Activated CD8-positive, alpha-beta T cell treated with anti-CD3 and anti-CD28 coated beads for 36 hours (primary cell): ENCODE results near the gene ZNF770. TPM values are rescaled to one million over a fixed set of nuclear protein-coding genes. Genes with fewer than 3 reads are reported as not detected.

Experiments used
- ATAC-seq: fragments of 200-7000 bp; cut with Tn5 transposase; one replicate; pipeline ENCODE4 v1.10.0; 2021; ENCODE audit warnings: mild to moderate bottlenecking, moderate library complexity
- CTCF ChIA-PET: fragments of 350-600 bp; sonication (Branson Sonifier 250); formaldehyde crosslinking; loops from one replicate; lab custom pipeline; 2021; ENCODE audit warnings: antibody characterized with exemption; lab: Charles Lee
- POLR2A ChIA-PET: fragments of 350-600 bp; sonication (Branson Sonifier 250); formaldehyde crosslinking; loops from one replicate; lab custom pipeline; 2021; ENCODE audit warnings: antibody characterized with exemption; lab: Charles Lee
- DNase-seq: peaks from one replicate; pipeline ENCODE4 v3.0.0-alpha.2; 2020
- H3K27ac Mint-ChIP-seq: one replicate; pipeline ENCODE4 v1.8.0; 2021; ENCODE audit warnings: mild to moderate bottlenecking, mixed read lengths
- H3K27me3 Mint-ChIP-seq: one replicate; pipeline ENCODE4 v1.8.0; 2021; ENCODE audit warnings: mixed read lengths
- H3K36me3 Mint-ChIP-seq: one replicate; pipeline ENCODE4 v1.8.0; 2021; ENCODE audit warnings: low read depth, mixed read lengths
- H3K4me1 Mint-ChIP-seq: one replicate; pipeline ENCODE4 v1.8.0; 2021; ENCODE audit warnings: low read depth, mixed read lengths
- H3K4me3 Mint-ChIP-seq: one replicate; pipeline ENCODE4 v1.8.0; 2021; ENCODE audit warnings: mild to moderate bottlenecking, moderate library complexity, mixed read lengths
- H3K9me3 Mint-ChIP-seq: one replicate; pipeline ENCODE4 v1.8.0; 2021; ENCODE audit warnings: mixed read lengths
- CTCF ChIP-seq: fragments of 200-600 bp; IDR thresholded peaks from one replicate; pipeline ENCODE4 v1.8.0; 2022; ENCODE audit warnings: antibody characterized with exemption, mild to moderate bottlenecking
- intact Hi-C: fragments of 100-400 bp; cut with micrococcal nuclease; formaldehyde crosslinking; loops from one replicate; pipeline ENCODE4 v1.10.0; 2022
- total RNA-seq, 2 experiments: library from RNA; stranded (reverse); gene quantifications; one replicate each; pipeline ENCODE4 v1.2.3, GENCODE V29; 2021

The ZNF770 gene
- total RNA-seq, 2 experiments from 2014 or later = 67.0 to 67.2 TPM

DNA sequence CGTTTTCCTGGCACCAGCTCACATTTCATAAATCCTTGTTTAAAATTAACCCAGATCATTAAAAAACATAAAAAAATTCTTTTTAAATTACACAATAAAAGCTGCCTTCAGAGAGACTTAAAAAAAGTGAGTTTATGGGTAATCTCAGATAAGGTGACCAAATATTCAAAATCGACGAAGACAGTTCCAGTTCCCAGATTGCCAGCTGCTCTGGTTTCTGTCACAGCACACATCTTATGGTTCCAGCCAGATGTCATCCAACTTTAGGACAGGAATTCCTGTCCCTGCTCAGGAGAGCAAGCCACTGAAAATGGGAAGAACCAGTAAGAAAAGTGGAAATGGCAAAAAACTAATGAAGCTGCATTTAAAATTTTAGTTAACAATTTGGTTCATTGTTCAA is 15.8 kb upstream of the ZNF770 start:
- Mint-ChIP-seq H3K27me3 (peaks cover under 1% of the 10 kb centered on the region), H3K4me1 (no peaks in the 10 kb centered on the region), H3K9me3 (no peaks in the 10 kb centered on the region), H3K4me3 (no peak overlapping the region), H3K27ac (no peak overlapping the region), H3K36me3 (no peaks in the 10 kb centered on the region)
- intact Hi-C loops = no loop called here
- TF ChIP-seq CTCF = no peak
- no peak for DNase-seq
- ChIA-PET CTCF (no interaction called here), POLR2A (no interaction called here)
- no peak for ATAC-seq

- H3K4me3 Mint-ChIP-seq = no peak overlapping the region
- no peaks in the 10 kb centered on the region for H3K36me3 Mint-ChIP-seq
- H3K27ac Mint-ChIP-seq = no peak overlapping the region
- H3K9me3 Mint-ChIP-seq = no peaks in the 10 kb centered on the region
- TF ChIP-seq CTCF = no peak
- intact Hi-C loops = no loop called here
- peaks cover 4% of the 10 kb centered on the region for H3K27me3 Mint-ChIP-seq
- POLR2A ChIA-PET = no interaction called here
- no peak for ATAC-seq
- CTCF ChIA-PET = interaction anchor here (1.4 kb wide), 1 partner anchor 11 kb away, joined by 3 read pairs; no protein-coding TSS in a partner anchor
- H3K4me1 Mint-ChIP-seq = no peaks in the 10 kb centered on the region
- DNase-seq = no peak
Observed at GRCh38 chr15:35000511-35000910, 12.4 kb upstream of the ZNF770 start.

DNA sequence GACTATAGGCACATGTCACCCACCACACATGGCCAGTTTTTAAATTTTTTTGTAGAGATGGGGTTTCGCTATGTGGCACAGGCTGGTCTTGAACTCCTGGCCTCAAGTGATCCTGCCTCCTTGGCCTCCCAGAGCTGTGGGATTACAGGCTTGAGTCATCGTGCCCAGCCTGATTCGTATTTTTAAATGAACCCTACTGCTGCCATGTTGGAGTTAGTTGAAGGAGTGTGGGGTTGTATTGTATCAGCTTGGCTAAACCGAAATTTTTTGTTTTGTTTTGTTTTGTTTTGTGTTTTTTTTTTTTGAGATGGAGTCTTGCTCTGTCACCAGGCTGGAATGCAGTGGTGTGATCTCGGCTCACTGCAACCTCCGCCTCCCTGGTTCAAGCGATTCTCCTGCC is 11.8 kb upstream of the ZNF770 start:
- no peak overlapping the region for H3K27ac Mint-ChIP-seq
- intact Hi-C loops = no loop called here

DNA sequence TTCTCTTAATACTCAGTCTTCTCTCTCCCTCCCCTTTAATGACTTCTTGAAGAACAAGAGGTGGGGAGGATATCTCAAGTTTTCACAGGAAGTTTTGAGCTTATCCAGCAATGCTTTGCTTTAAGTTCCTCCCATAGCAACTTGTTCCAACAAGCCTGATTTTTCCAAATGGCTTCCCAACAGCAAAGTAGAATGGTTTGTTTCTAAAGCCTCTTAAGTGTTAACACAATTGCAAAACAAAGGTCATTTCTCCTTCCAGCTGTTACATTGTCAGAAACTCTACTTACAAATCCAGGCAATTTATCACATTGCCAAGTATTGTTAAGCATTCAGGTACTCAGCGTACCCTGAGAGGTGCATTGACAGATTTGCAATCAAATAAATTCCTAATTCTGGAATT is 6.8 kb upstream of the ZNF770 start:
- intact Hi-C loops = no loop called here
- ATAC-seq (no peak), DNase-seq (no peak)
- H3K27ac Mint-ChIP-seq = no peak overlapping the region
- no peak for TF ChIP-seq CTCF
- H3K9me3 Mint-ChIP-seq = no peaks in the 10 kb centered on the region
- H3K36me3 Mint-ChIP-seq = no peaks in the 10 kb centered on the region
- H3K4me1 Mint-ChIP-seq = peaks cover 15% of the 10 kb centered on the region
- CTCF ChIA-PET = no interaction called here
- no peak overlapping the region for H3K4me3 Mint-ChIP-seq
- POLR2A ChIA-PET = no interaction called here
- H3K27me3 Mint-ChIP-seq = peaks cover 4% of the 10 kb centered on the region

More for the DNA sequence above, 11.8 kb upstream of the ZNF770 start:
- no peak for TF ChIP-seq CTCF
- peaks cover 4% of the 10 kb centered on the region for H3K27me3 Mint-ChIP-seq
- no peaks in the 10 kb centered on the region for H3K9me3 Mint-ChIP-seq
- DNase-seq = no peak
- H3K4me3 Mint-ChIP-seq = no peak overlapping the region
- POLR2A ChIA-PET = no interaction called here
- no peak for ATAC-seq
- H3K36me3 Mint-ChIP-seq = no peaks in the 10 kb centered on the region
- no peaks in the 10 kb centered on the region for H3K4me1 Mint-ChIP-seq
- CTCF ChIA-PET = interaction anchor here (1.4 kb wide), 1 partner anchor 11 kb away, joined by 3 read pairs; no protein-coding TSS in a partner anchor

DNA sequence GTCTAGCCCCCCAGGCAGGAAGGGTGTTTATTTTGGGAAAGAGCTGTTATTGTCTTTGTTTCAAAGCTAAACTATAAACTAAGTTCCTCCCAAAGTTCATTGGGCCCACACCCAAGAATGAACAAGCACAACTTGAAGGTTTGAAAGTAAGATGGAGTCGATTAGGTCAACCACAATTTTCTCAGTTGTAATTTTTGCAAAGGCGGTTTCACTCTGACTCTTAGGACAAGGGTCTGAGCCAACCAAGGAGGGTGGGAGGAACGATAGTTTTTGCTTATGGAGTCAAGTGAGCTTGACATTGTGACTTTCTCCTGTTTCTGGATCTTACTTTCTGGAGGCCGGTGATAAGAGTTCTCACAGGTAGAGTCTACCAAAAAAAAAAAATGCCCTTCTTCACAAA is 5.8 kb upstream of the ZNF770 start:
- CTCF ChIA-PET = interaction anchor here (1.1 kb wide), 1 partner anchor 24 kb away, joined by 4 read pairs; the partner anchor contains the start of gene AQR
- intact Hi-C loops = no loop called here
- TF ChIP-seq CTCF = no peak
- no peaks in the 10 kb centered on the region for H3K9me3 Mint-ChIP-seq
- POLR2A ChIA-PET = no interaction called here
- DNase-seq (peak; percentile 54), ATAC-seq (peak; percentile 86)
- no peaks in the 10 kb centered on the region for H3K36me3 Mint-ChIP-seq
- peaks cover 23% of the 10 kb centered on the region for H3K4me1 Mint-ChIP-seq
- peaks cover 3% of the 10 kb centered on the region for H3K27me3 Mint-ChIP-seq
- peak overlapping the region; percentile 89 for H3K27ac Mint-ChIP-seq
- peak overlapping the region; percentile 30 for H3K4me3 Mint-ChIP-seq
